Skeletal muscle cell (primary cell): ENCODE data around the gene DBN1.

Source experiments
- DNase-seq: peaks from one replicate; pipeline ENCODE4 v3.0.0-alpha.2; 2010; ENCODE audit warnings: low read depth
- H3K4me3 ChIP-seq: 2 replicates; pipeline ENCODE4 v1.5.1; 2011; ENCODE audit warnings: low read depth, mild to moderate bottlenecking, control low read depth, low read length, moderate library complexity

DBN1 gene

DNA sequence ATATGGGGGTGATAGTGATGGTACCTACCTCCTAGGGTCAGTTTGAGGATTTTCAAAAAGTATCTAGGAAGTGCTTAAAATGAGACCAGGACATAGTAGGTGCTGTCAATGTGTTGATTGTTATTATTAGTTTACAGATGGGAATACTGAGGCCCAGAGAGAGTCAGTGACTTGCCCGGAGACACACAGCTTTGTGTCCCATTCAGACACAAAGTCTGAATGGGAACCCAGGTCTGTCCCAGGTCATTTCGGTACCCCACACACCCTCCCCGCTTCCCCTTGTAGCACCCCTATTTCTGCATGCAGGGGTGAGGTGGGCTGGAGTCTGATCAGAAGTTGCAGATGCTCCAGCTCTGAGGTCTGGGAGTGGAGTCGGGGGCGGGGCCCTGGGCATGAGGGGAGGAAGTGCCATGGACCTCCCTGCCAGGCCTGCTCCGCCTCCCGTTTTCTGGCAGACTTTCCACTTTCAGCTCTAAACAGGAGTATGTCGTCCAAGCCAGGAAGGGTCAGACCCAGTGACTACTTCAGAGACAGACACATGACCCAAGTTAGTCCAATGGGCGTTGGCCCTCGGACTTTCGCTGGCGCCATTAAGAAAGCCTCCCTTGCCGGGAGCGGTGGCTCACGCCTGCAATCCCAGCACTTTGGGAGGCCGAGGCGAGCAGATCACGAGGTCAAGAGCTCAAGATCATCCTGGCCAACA is 3.2 kb upstream of the DBN1 start:
- DNase-seq: no peak
- no peak overlapping the region for H3K4me3 ChIP-seq

DNA sequence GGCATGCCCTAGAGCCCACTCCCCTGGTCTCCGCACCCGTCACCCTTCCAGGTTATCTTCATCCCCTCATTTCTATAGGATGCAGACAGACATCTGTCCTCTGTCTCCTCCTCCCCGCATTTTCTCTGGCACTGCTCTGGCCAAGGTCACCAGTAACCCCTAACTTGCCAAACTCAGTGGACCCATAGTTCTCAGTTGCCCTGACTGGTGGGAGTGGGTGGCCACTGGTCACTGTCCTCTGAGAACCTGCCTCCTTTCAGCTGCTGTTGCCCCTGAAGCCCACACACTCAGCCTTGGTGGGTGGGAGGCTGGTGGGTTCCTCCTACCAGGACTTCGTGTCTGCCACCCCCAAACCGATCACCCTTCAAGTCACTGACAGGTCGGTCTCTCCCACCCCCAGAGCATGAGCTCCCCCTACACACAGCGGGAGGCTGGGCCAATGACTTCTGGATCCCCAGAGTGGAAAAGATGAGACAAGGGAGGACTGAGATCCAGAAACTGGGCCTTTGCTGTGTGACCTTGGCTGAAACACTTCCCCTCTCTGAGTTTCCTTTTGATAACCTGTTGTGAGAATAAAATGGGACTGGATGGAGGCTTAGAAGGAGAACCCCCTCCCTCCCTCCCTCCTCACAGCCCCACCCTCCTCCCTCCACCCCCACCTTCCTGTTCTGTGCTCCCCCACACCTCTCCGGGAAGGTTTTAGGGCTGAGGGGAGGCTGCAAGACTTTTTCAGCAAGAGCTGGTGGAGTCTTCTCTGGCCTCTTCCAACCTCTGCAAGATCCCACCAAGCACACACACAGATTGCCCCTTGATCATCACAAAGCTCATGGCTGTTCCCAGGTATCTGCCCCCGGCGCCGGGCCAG is 2.4 kb upstream of the DBN1 start:
- H3K4me3 ChIP-seq: no peak overlapping the region
- no peak for DNase-seq

GRCh38 chr5:177474846-177475562 is 1.6 kb upstream of the DBN1 start:
- no peak overlapping the region for H3K4me3 ChIP-seq
- no peak for DNase-seq

DNA sequence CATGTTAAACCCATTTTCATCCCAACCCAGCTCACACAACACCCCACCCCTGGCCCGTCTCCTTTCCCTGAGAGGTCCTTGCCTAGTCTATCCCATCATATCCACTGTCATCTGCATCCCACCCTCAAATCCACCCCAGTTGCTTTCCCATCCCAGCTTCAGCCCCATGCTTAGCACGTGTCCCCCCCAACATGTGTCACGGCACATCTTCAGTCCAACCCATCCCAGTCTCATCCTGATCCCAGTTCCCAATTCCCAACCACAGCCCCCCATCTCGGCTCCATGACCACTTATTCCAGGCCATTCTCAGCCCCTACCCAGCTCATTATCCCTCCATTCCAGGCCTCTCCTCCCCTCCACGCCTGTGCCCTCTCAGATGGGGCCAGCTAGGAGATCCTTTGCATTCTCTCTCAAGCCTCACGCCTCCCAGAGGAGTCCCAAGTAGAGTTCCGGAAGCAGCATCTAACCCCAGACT is 605 bp upstream of the DBN1 start:
- DNase-seq: no peak
- H3K4me3 ChIP-seq: no peak overlapping the region

GRCh38 chr5:177472460-177473442 is 683 bp downstream of the DBN1 start:
- peak overlapping the region; percentile 81 for H3K4me3 ChIP-seq
- no peak for DNase-seq

- H3K4me3 ChIP-seq: peak overlapping the region; percentile 81
- no peak for DNase-seq
Observed at GRCh38 chr5:177471610-177472356, 1.7 kb downstream of the DBN1 start.

GRCh38 chr5:177470759-177471536 is 2.5 kb downstream of the DBN1 start:
- peak overlapping the region; percentile 81 for H3K4me3 ChIP-seq
- no peak for DNase-seq

GRCh38 chr5:177469750-177470525 is 3.5 kb downstream of the DBN1 start:
- H3K4me3 ChIP-seq: peak overlapping the region; percentile 5
- DNase-seq: no peak

GRCh38 chr5:177468685-177469628 is 4.5 kb downstream of the DBN1 start:
- H3K4me3 ChIP-seq: no peak overlapping the region
- no peak for DNase-seq

DNA sequence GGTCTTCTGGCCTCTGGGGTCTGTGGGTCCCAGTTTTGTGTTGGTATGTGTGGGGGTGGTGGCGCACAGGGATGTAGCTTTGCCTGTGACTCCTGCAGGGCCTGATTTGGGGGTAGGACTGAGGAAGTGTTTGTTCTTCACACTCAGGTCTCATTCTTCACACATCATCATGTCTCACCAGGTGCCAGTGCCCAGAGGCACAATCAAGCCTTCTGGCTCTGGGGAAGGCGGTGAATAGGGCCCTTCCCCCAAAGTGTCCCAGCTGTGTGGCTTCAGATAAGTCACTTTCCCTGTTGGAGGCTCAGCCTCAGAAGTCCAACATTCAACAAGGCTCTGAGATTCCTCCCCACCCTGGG is 5.1 kb downstream of the DBN1 start:
- DNase-seq: no peak
- no peak overlapping the region for H3K4me3 ChIP-seq

DNA sequence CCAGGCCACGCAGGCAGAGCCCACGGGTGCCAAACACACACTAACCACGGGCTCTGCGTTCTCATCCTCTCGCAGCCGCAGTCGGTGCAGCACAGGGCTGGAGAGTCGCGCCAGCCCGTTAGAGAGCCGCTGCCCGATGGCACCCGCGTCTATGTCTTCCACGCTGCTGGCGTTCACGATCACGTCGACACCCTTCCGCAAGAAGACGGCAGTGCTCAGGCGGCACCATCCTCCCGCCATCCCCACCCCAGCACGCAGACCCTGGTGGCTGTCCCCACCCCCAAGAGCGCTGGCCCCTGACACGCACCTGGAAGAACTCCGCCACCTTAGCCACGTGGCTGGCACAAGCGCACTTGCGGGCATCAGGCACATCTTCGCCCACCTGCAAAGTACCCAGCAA is 6.0 kb downstream of the DBN1 start:
- no peak for DNase-seq
- no peak overlapping the region for H3K4me3 ChIP-seq

DNA sequence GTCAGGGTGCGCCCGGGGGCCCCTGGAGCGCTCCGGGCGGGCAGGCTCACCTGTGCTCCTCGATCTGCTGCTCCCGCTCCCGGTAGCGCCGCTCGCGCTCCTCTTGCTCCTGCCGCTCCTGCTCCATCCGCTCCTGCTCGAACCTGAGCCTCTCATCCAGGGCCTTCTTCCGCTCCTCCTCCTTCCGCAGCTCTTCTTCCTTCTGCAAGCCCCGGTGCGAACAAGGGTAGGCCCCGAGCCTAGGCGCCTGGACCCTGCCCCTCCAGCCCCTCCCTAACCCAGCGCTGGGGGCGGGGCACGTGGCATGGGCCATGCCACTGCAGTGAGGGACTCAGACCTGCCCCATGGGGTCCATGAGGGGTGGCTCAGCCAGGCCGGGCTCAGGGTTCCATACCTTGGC is 6.6 kb downstream of the DBN1 start:
- DNase-seq: no peak
- no peak overlapping the region for H3K4me3 ChIP-seq

DNA sequence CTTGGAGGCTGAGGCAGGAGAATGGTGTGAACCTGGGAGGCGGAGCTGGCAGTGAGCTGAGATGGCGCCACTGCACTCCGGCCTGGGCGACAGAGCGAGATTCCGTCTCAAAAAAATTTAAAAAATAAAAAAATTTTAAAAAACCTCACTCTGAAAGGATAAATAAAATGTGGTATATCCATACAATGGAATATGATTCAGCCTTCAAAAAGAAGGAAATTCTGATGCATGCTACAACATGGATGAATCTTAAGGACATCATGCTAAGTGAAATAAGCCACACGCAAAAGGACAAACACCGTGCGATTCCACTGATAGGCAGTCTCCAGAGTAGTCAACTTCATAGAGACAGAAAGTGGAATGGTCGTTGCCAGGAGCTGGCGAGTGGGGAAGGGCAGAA is 8.4 kb downstream of the DBN1 start:
- no peak overlapping the region for H3K4me3 ChIP-seq
- DNase-seq: no peak

- no peak for DNase-seq
- H3K4me3 ChIP-seq: no peak overlapping the region
Observed at GRCh38 chr5:177462021-177462670, 11.3 kb downstream of the DBN1 start.

DNA sequence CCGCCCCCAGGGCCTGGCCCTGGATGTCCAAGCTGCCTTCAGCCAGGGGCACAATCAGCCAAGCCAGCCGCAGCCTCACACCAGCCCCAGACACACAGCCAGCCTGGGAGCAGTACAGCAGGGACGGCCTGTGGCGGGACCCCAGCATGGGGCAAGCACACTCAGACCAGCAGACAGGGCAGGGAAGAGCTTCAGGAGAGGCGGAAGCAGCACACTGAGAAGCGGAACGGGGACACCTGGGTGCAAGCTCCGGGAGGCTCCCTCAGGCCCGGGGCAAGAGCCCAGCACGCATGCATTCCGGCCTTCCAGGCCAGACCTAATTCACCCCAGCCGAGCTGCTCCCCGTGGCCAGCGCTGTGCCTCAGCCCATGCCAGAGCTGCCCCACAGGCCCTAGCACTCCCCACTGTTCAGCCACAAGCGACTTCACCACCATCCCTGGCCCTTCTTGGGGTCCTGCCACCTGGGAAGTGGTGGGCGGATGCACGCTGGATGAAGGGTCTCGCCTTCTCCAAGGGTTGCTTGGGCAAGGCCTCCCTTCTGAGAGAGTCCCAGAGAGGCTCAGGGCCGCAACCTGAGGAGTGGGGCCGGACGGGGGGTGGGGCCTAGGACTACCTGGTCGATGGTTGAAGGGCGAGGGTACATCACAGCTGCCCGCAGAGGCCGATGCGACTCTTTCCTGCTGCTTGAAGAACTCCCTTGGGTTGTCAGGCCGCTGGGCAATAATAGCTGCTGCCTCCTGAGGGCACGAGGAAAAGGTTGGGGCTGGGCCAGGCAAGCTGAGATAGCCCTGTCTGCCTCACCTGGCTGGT is 13.4 kb downstream of the DBN1 start:
- DNase-seq: no peak
- no peak overlapping the region for H3K4me3 ChIP-seq
